Neuronal stem cell (in vitro differentiated cells): ENCODE measurements around the gene C19orf73.
A peak's percentile ranks its signal among the peaks of the same experiment; 100 is the strongest.

ENCODE experiments used
- DNase-seq: peaks from one replicate; pipeline ENCODE4 v3.0.0-alpha.2; 2013; ENCODE audit warnings: low spot score
- H2AFZ ChIP-seq: one replicate; pipeline ENCODE4 v1.6.1; 2013; ENCODE audit warnings: mild to moderate bottlenecking, low read length, inconsistent platforms
- H2AK5ac ChIP-seq: 2 replicates; pipeline ENCODE4 v1.6.1; 2013; ENCODE audit warnings: low read depth, mild to moderate bottlenecking, inconsistent platforms, low read length, moderate library complexity, mixed read lengths
- H2BK120ac ChIP-seq: 2 replicates; pipeline ENCODE4 v1.6.1; 2013; ENCODE audit warnings: low read depth, mild to moderate bottlenecking, inconsistent platforms, low read length, moderate library complexity, mixed read lengths
- H2BK12ac ChIP-seq: one replicate; pipeline ENCODE4 v1.6.1; 2013; ENCODE audit warnings: low read length, inconsistent platforms
- H2BK15ac ChIP-seq: 2 replicates; pipeline ENCODE4 v1.6.1; 2013; ENCODE audit warnings: mild to moderate bottlenecking, low read length, inconsistent platforms, mixed read lengths
- H2BK5ac ChIP-seq: one replicate; pipeline ENCODE4 v1.6.1; 2013; ENCODE audit warnings: inconsistent platforms, mild to moderate bottlenecking, low read length, moderate library complexity
- H3K14ac ChIP-seq: one replicate; pipeline ENCODE4 v1.6.1; 2013; ENCODE audit warnings: low read length, inconsistent platforms
- H3K18ac ChIP-seq: 2 replicates; pipeline ENCODE4 v1.6.1; 2013; ENCODE audit warnings: low read length, inconsistent platforms
- H3K23ac ChIP-seq: 2 replicates; pipeline ENCODE4 v1.6.1; 2013; ENCODE audit warnings: low read depth, mild to moderate bottlenecking, mixed read lengths, low read length, inconsistent platforms; ENCODE audit not compliant: poor library complexity
- H3K27ac ChIP-seq: replicated peaks from 3 replicates; pipeline ENCODE4 v1.5.1; 2013; ENCODE audit warnings: low read length, inconsistent platforms
- H3K27me3 ChIP-seq, 3 experiments: 2 replicates each; pipeline ENCODE4 v1.6.1; 2013; ENCODE audit warnings: low read length in 3 of 3, mild to moderate bottlenecking in 2 of 3, inconsistent platforms in 1 of 3, low read depth in 1 of 3, mixed read lengths in 1 of 3, moderate library complexity in 1 of 3; ENCODE audit not compliant: control insufficient read depth in 3 of 3, insufficient read depth in 3 of 3
- H3K36me3 ChIP-seq, 2 donors: replicated peaks in 1 of 2; 2 replicates each; pipeline ENCODE4 v1.6.1; 2013; ENCODE audit warnings: low read length in 2 of 2; ENCODE audit not compliant: control insufficient read depth in 2 of 2, insufficient read depth in 2 of 2
- H3K4ac ChIP-seq: 2 replicates; pipeline ENCODE4 v1.6.1; 2013; ENCODE audit warnings: inconsistent platforms, mild to moderate bottlenecking, low read length, moderate library complexity
- H3K4me1 ChIP-seq, 2 donors: 1 replicate in 1 of 2; 2 replicates in 1 of 2; pipeline ENCODE4 v1.6.1; 2013; ENCODE audit warnings: low read length in 2 of 2, low read depth in 1 of 2; ENCODE audit not compliant: control insufficient read depth in 2 of 2, insufficient read depth in 1 of 2
- H3K4me2 ChIP-seq: one replicate; pipeline ENCODE4 v1.6.1; 2013; ENCODE audit warnings: mild to moderate bottlenecking, low read length, inconsistent platforms; ENCODE audit not compliant: insufficient read depth, poor library complexity, severe bottlenecking
- H3K4me3 ChIP-seq, 2 donors: 2 replicates each; pipeline ENCODE4 v1.5.1; 2013; ENCODE audit warnings: low read length in 2 of 2, mild to moderate bottlenecking in 2 of 2, inconsistent platforms in 1 of 2, moderate library complexity in 1 of 2
- H3K79me1 ChIP-seq: one replicate; pipeline ENCODE4 v1.6.1; 2013; ENCODE audit warnings: low read depth, mild to moderate bottlenecking, inconsistent platforms, low read length, moderate library complexity
- H3K9ac ChIP-seq: one replicate; pipeline ENCODE4 v1.6.1; 2013; ENCODE audit warnings: mild to moderate bottlenecking, low read depth, low read length, inconsistent platforms; ENCODE audit not compliant: poor library complexity
- H3K9me3 ChIP-seq, 2 donors: replicated peaks in 1 of 2; 2 replicates each; pipeline versions ENCODE3 to v1.6.1; 2013; ENCODE audit warnings: low read length in 2 of 2, mild to moderate bottlenecking in 2 of 2, inconsistent platforms in 1 of 2, low read depth in 1 of 2, mixed read lengths in 1 of 2, moderate library complexity in 1 of 2; ENCODE audit not compliant: control insufficient read depth in 2 of 2, insufficient read depth in 1 of 2
- H4K8ac ChIP-seq: one replicate; pipeline ENCODE4 v1.6.1; 2013; ENCODE audit warnings: low read depth, mild to moderate bottlenecking, inconsistent platforms, low read length, moderate library complexity
- H4K91ac ChIP-seq: one replicate; pipeline ENCODE4 v1.6.1; 2013; ENCODE audit warnings: low read length, low read depth, mild to moderate bottlenecking, inconsistent platforms; ENCODE audit not compliant: poor library complexity
- WGBS, 2 donors: extraction: QIAGEN DNeasy Blood & Tissue Kit; methylation state at CpG; one replicate each; pipeline ENCODE4 v1.1.7; 2013; ENCODE audit warnings: missing lambda C conversion rate in 2 of 2, mixed read lengths in 1 of 2; ENCODE audit not compliant: insufficient read length in 2 of 2, insufficient replicate concordance in 1 of 2; ENCODE audit errors: extremely low coverage in 2 of 2; 5-methylcytosine and 5-hydroxymethylcytosine counted together

The C19orf73 gene

GRCh38 chr19:49136771-49137171 is 17.8 kb upstream of the C19orf73 start:
- peaks cover 0 to 16% of the 10 kb centered on the region in 2 donors for H3K36me3 ChIP-seq
- H2BK5ac ChIP-seq, result no peak overlapping the region
- DNase-seq, result no peak
- H2BK15ac ChIP-seq, result peak overlapping the region; percentile 67
- H3K4me3 ChIP-seq, result no peak overlapping the region
- H3K4ac ChIP-seq, result peak overlapping the region; percentile 53
- H2AK5ac ChIP-seq, result peak overlapping the region; percentile 75
- peak overlapping the region; percentile 21 for H3K9ac ChIP-seq
- no CpG with 5 or more reads among the region's 10 CpGs for WGBS, 2 donors
- no peaks in the 10 kb centered on the region for H3K4me1 ChIP-seq
- H2AFZ ChIP-seq, result no peak overlapping the region
- H2BK120ac ChIP-seq, result no peak overlapping the region
- H3K23ac ChIP-seq, result peak overlapping the region; percentile 85
- no peak overlapping the region for H2BK12ac ChIP-seq
- H3K27ac ChIP-seq, result no peak overlapping the region
- peaks cover 0 to 2% of the 10 kb centered on the region in 2 donors for H3K9me3 ChIP-seq
- peak overlapping the region; percentile 71 for H3K14ac ChIP-seq
- H3K18ac ChIP-seq, result peak overlapping the region; percentile 38
- H4K8ac ChIP-seq, result no peak overlapping the region
- no peak overlapping the region for H3K4me2 ChIP-seq
- H4K91ac ChIP-seq, result no peak overlapping the region
- peaks cover 0 to under 1% (median 0%) of the 10 kb centered on the region in 3 experiments for H3K27me3 ChIP-seq
- no peaks in the 10 kb centered on the region for H3K79me1 ChIP-seq

- Histone ChIP-seq H3K14ac (no peak overlapping the region), H3K4me3 (peak overlapping the region in 1 of 2 donors; percentile 45), H2BK12ac (no peak overlapping the region), H3K27me3 (no peaks in the 10 kb centered on the region), H2BK5ac (no peak overlapping the region), H3K27ac (no peak overlapping the region), H3K79me1 (no peaks in the 10 kb centered on the region), H4K8ac (no peak overlapping the region), H3K4me2 (no peak overlapping the region), H3K4me1 (no peaks in the 10 kb centered on the region), H3K18ac (peak overlapping the region; percentile 72), H3K23ac (peak overlapping the region; percentile 34), H2BK120ac (no peak overlapping the region), H3K9me3 (peaks cover 0 to 2% of the 10 kb centered on the region in 2 donors), H3K4ac (no peak overlapping the region), H3K9ac (peak overlapping the region; percentile 38), H2AFZ (no peak overlapping the region), H4K91ac (no peak overlapping the region), H3K36me3 (peaks cover 0 to 16% of the 10 kb centered on the region in 2 donors), H2BK15ac (no peak overlapping the region), H2AK5ac (no peak overlapping the region)
- DNase-seq, result no peak
- WGBS, 2 donors, result no CpG with 5 or more reads among the region's 5 CpGs
Measured at GRCh38 chr19:49135686-49136085, 16.7 kb upstream of the C19orf73 start.

- no peak overlapping the region for H2BK5ac ChIP-seq
- peaks cover 0 to 2% of the 10 kb centered on the region in 2 donors for H3K4me1 ChIP-seq
- no CpG with 5 or more reads among the region's 42 CpGs for WGBS, 2 donors
- DNase-seq, result no peak
- no peak overlapping the region for H3K4me3 ChIP-seq
- peaks cover 0 to 2% of the 10 kb centered on the region in 2 donors for H3K9me3 ChIP-seq
- H3K27ac ChIP-seq, result no peak overlapping the region
- no peak overlapping the region for H2AFZ ChIP-seq
- H2BK120ac ChIP-seq, result no peak overlapping the region
- H3K23ac ChIP-seq, result no peak overlapping the region
- H4K91ac ChIP-seq, result no peak overlapping the region
- peak overlapping the region; percentile 78 for H2AK5ac ChIP-seq
- no peak overlapping the region for H2BK12ac ChIP-seq
- H3K18ac ChIP-seq, result peak overlapping the region; percentile 72
- H4K8ac ChIP-seq, result no peak overlapping the region
- H3K79me1 ChIP-seq, result no peaks in the 10 kb centered on the region
- H3K14ac ChIP-seq, result no peak overlapping the region
- peaks cover 0 to 19% of the 10 kb centered on the region in 2 donors for H3K36me3 ChIP-seq
- peak overlapping the region; percentile 41 for H2BK15ac ChIP-seq
- H3K4me2 ChIP-seq, result peak overlapping the region; percentile 39
- no peak overlapping the region for H3K4ac ChIP-seq
- H3K9ac ChIP-seq, result no peak overlapping the region
- no peaks in the 10 kb centered on the region for H3K27me3 ChIP-seq
Measured at GRCh38 chr19:49133621-49134454, 14.9 kb upstream of the C19orf73 start.

GRCh38 chr19:49132974-49133609 is 14.1 kb upstream of the C19orf73 start:
- Histone ChIP-seq H2BK15ac (peak overlapping the region; percentile 41), H3K9ac (no peak overlapping the region), H3K4me1 (peaks cover 4 to 6% of the 10 kb centered on the region in 2 donors), H3K79me1 (no peaks in the 10 kb centered on the region), H3K4me3 (no peak overlapping the region), H3K23ac (no peak overlapping the region), H3K14ac (no peak overlapping the region), H2BK120ac (no peak overlapping the region), H4K8ac (no peak overlapping the region), H2AFZ (no peak overlapping the region), H3K4ac (no peak overlapping the region), H3K18ac (peak overlapping the region; percentile 72), H3K27me3 (no peaks in the 10 kb centered on the region), H3K27ac (no peak overlapping the region), H3K9me3 (peaks cover 0 to 2% of the 10 kb centered on the region in 2 donors), H3K36me3 (peaks cover 0 to 19% of the 10 kb centered on the region in 2 donors), H3K4me2 (peak overlapping the region; percentile 39), H2AK5ac (peak overlapping the region; percentile 78), H2BK5ac (no peak overlapping the region), H4K91ac (no peak overlapping the region), H2BK12ac (no peak overlapping the region)
- no CpG with 5 or more reads among the region's 49 CpGs for WGBS, 2 donors
- DNase-seq, result no peak
